HepG2 (cell line): ENCODE measurements around the gene ITGB8. TPM values are rescaled to one million over a fixed set of nuclear protein-coding genes. Genes with fewer than 3 reads are reported as not detected.

Experiments used
- ATAC-seq: fragments of 200-7000 bp; cut with Tn5 transposase; 3 replicates; pipeline ENCODE4 v1.9.1; 2020; ENCODE audit warnings: mild to moderate bottlenecking, moderate library complexity
- BruUV-seq: library from RNA; stranded (reverse); fragments of 400-500 nt; replicated peaks from 2 replicates; lab custom pipeline; 2021; lab: Mats Ljungman, UMichigan
- CTCF ChIA-PET: fragments of 300-600 bp; formaldehyde crosslinking; extraction: SDS; loops from one replicate; lab custom pipeline; 2021; ENCODE audit warnings: low total read pairs, inconsistent platforms, low intra/inter-chr PET ratio; lab: Yijun Ruan, JAX
- POLR2A ChIA-PET: fragments of 350-600 bp; sonication (Branson Sonifier 250); formaldehyde crosslinking; loops from one replicate; lab custom pipeline; 2020; ENCODE audit warnings: antibody characterized with exemption, inconsistent platforms; lab: Yijun Ruan, JAX
- DNase-seq: peaks from one replicate; pipeline ENCODE4 v3.0.0-alpha.2; 2015; ENCODE audit warnings: low spot score
- FAIRE-seq: peaks from 3 replicates; lab custom pipeline; 2011; peaks lifted over from hg19 to GRCh38; lab: Jason Lieb, UNC
- H2AFZ ChIP-seq: one replicate; pipeline ENCODE4 v1.6.1; 2011; ENCODE audit warnings: low read length, inconsistent platforms
- H3K27ac ChIP-seq: fragments of 300-600 bp; 3 replicates; pipeline ENCODE4 v1.8.0; 2011; ENCODE audit warnings: mixed run types, mild to moderate bottlenecking, mixed read lengths, low read length, inconsistent platforms; ENCODE audit not compliant: insufficient read depth; ENCODE audit errors: extremely low read length
- H3K27me3 ChIP-seq, 2 experiments: fragments of 200-600 bp in 1 of 2; 2 replicates in 1 of 2; 3 replicates in 1 of 2; pipeline versions ENCODE4 v1.6.0 to v1.8.0; 2011; ENCODE audit warnings: low read length in 2 of 2, mild to moderate bottlenecking in 2 of 2, moderate library complexity in 2 of 2, inconsistent platforms in 1 of 2; ENCODE audit not compliant: insufficient read depth in 2 of 2, control insufficient read depth in 1 of 2
- H3K36me3 ChIP-seq, 2 experiments: fragments of 200-600 bp in 1 of 2; replicated peaks in 1 of 2; 2 replicates in 1 of 2; 3 replicates in 1 of 2; pipeline versions ENCODE4 v1.5.1 to v1.8.0; 2011; ENCODE audit warnings: low read length in 2 of 2, inconsistent platforms in 1 of 2; ENCODE audit not compliant: insufficient read depth in 2 of 2, control insufficient read depth in 1 of 2
- H3K4me1 ChIP-seq: 2 replicates; pipeline ENCODE4 v1.5.1; 2012; ENCODE audit warnings: low read length, inconsistent platforms; ENCODE audit not compliant: insufficient read depth
- H3K4me2 ChIP-seq: 2 replicates; pipeline ENCODE4 v1.6.0; 2011; ENCODE audit warnings: low read depth, low read length, inconsistent platforms
- H3K4me3 ChIP-seq, 3 experiments: fragments of 200-600 bp in 1 of 3; sonication (generic), shearing (Covaris generic) in 1 of 3; replicated peaks in 1 of 3; 2 replicates each; pipeline ENCODE4 v1.5.1; 2011 to 2016; ENCODE audit warnings: low read length in 3 of 3, inconsistent platforms in 2 of 3, low read depth in 2 of 3, mild to moderate bottlenecking in 2 of 3, control low read depth in 1 of 3, mixed read lengths in 1 of 3; ENCODE audit not compliant: insufficient read depth in 1 of 3
- H3K79me2 ChIP-seq: one replicate; pipeline ENCODE4 v1.6.1; 2011; ENCODE audit warnings: low read length, inconsistent platforms; ENCODE audit not compliant: insufficient read depth
- H3K9ac ChIP-seq: 2 replicates; pipeline ENCODE4 v1.6.0; 2011; ENCODE audit warnings: mild to moderate bottlenecking, low read depth, low read length, inconsistent platforms; ENCODE audit not compliant: insufficient read depth
- H3K9me3 ChIP-seq: 2 replicates; pipeline ENCODE4 v1.5.1; 2012; ENCODE audit warnings: mild to moderate bottlenecking, low read length
- H4K20me1 ChIP-seq: 2 replicates; pipeline ENCODE4 v1.6.0; 2011; ENCODE audit warnings: inconsistent platforms, mild to moderate bottlenecking, low read length, moderate library complexity; ENCODE audit not compliant: insufficient read depth
- AKAP8 ChIP-seq: sonication (generic); formaldehyde crosslinking; IDR thresholded peaks from 2 replicates; pipeline ENCODE4 v1.5.1; 2020; ENCODE audit warnings: mild to moderate bottlenecking, missing genetic modification reagents
- CBX1 ChIP-seq: IDR thresholded peaks from one replicate; pipeline ENCODE4 v1.6.1; 2016; ENCODE audit warnings: antibody characterized with exemption, low read depth
- CENPT ChIP-seq: sonication (generic); formaldehyde crosslinking; IDR thresholded peaks from 2 replicates; pipeline ENCODE4 v1.8.0; 2022; ENCODE audit warnings: low read depth, mild to moderate bottlenecking, moderate library complexity, missing genetic modification reagents
- HOXA9 ChIP-seq: sonication (generic); formaldehyde crosslinking; IDR thresholded peaks from 2 replicates; pipeline ENCODE4 v1.8.1; 2022; ENCODE audit warnings: missing genetic modification reagents, mild to moderate bottlenecking, moderate library complexity, borderline replicate concordance
- NFRKB ChIP-seq: fragments of 450-650 bp; IDR thresholded peaks from 2 replicates; pipeline ENCODE4 v1.6.1; 2017
- NFYC ChIP-seq: IDR thresholded peaks from 2 replicates; pipeline ENCODE4 v1.6.1; 2016; ENCODE audit warnings: missing genetic modification reagents, missing compliant biosample characterization
- RFX5 ChIP-seq: IDR thresholded peaks from 2 replicates; pipeline ENCODE4 v1.6.1; 2011; ENCODE audit warnings: low read depth, low read length, improper control_type of control experiment
- RXRB ChIP-seq: IDR thresholded peaks from 2 replicates; pipeline ENCODE4 v1.6.1; 2016; ENCODE audit warnings: borderline replicate concordance, missing genetic modification reagents, missing compliant biosample characterization
- SAP130 ChIP-seq: IDR thresholded peaks from 2 replicates; pipeline ENCODE4 v1.6.1; 2016; ENCODE audit warnings: low read depth
- SKI ChIP-seq: fragments of 450-650 bp; IDR thresholded peaks from one replicate; pipeline ENCODE4 v1.6.1; 2018; ENCODE audit warnings: mild to moderate bottlenecking; ENCODE audit not compliant: partially characterized antibody
- SRSF1 ChIP-seq: fragments of 200-400 bp; formaldehyde crosslinking; optimal IDR thresholded peaks from 2 replicates; pipeline ENCODE3; 2017; ENCODE audit warnings: mild to moderate bottlenecking, low read depth, low read length, moderate library complexity
- TFE3 ChIP-seq: IDR thresholded peaks from 2 replicates; pipeline ENCODE4 v1.6.1; 2016
- ZBTB37 ChIP-seq: sonication (generic); formaldehyde crosslinking; IDR thresholded peaks from 2 replicates; pipeline ENCODE4 v1.4.0; 2020; ENCODE audit warnings: mild to moderate bottlenecking, missing genetic modification reagents
- ZNF234 ChIP-seq: sonication (generic); formaldehyde crosslinking; conservative IDR thresholded peaks from 2 replicates; pipeline ENCODE4 v1.5.1; 2020; ENCODE audit warnings: mild to moderate bottlenecking, missing genetic modification reagents
- ZNF282 ChIP-seq: fragments of 450-650 bp; IDR thresholded peaks from 2 replicates; pipeline ENCODE4 v1.6.1; 2018; ENCODE audit not compliant: partially characterized antibody
- ZNF296 ChIP-seq: sonication (generic); formaldehyde crosslinking; conservative IDR thresholded peaks from 2 replicates; pipeline ENCODE4 v1.5.0; 2020; ENCODE audit warnings: mild to moderate bottlenecking, missing genetic modification reagents
- ZNF430 ChIP-seq: sonication (generic); formaldehyde crosslinking; IDR thresholded peaks from 2 replicates; pipeline ENCODE4 v1.9.0; 2021; ENCODE audit warnings: mild to moderate bottlenecking, missing genetic modification reagents
- ZNF552 ChIP-seq: sonication (generic); formaldehyde crosslinking; IDR thresholded peaks from 2 replicates; pipeline ENCODE4 v1.9.0; 2022; ENCODE audit warnings: missing genetic modification reagents, mild to moderate bottlenecking, borderline replicate concordance
- ZNF572 ChIP-seq: sonication (generic); formaldehyde crosslinking; IDR thresholded peaks from 2 replicates; pipeline ENCODE4 v1.5.1; 2020; ENCODE audit warnings: mild to moderate bottlenecking, missing genetic modification reagents
- ZNF713 ChIP-seq: sonication (generic); formaldehyde crosslinking; IDR thresholded peaks from 2 replicates; pipeline ENCODE4 v1.4.0; 2020; ENCODE audit warnings: mild to moderate bottlenecking, missing genetic modification reagents
- ZNF737 ChIP-seq: sonication (generic); formaldehyde crosslinking; IDR thresholded peaks from 2 replicates; pipeline ENCODE4 v1.5.0; 2020; ENCODE audit warnings: missing genetic modification reagents, mild to moderate bottlenecking, borderline replicate concordance
- WGBS: methylation state at CpG from one replicate; pipeline ENCODE4 v1.1.6; 2017; ENCODE audit warnings: low lambda C conversion rate; 5-methylcytosine and 5-hydroxymethylcytosine counted together
- in situ Hi-C: cut with HindIII; loops from 2 replicates; pipeline ENCODE4 v1.10.0; 2017; ENCODE audit warnings: low pct_unique_long_range_greater_than_20kb; ENCODE audit not compliant: extremely low pct_ligation_motif_present
- intact Hi-C: fragments of 100-400 bp; cut with micrococcal nuclease; formaldehyde crosslinking; loops from one replicate; pipeline ENCODE4 v1.10.0; 2022; ENCODE audit not compliant: unreplicated experiment
- polyA plus RNA-seq, 8 experiments: library from polyadenylated mRNA; depleted of rRNA in 3 of 8; stranded (reverse) in 7 of 8; unstranded in 1 of 8; fragments of >200 nt; fragmentation: Illumina TruSeq in 4 of 8; extraction: Trizol in 4 of 8; gene quantifications; 2 replicates each; pipeline versions ENCODE4 v1.2.1 to v1.2.3, GENCODE V29; 2011 to 2016; ENCODE audit warnings: low read depth in 4 of 8, missing spikeins in 1 of 8, mixed read lengths in 1 of 8; ENCODE audit not compliant: insufficient read depth in 1 of 8
- total RNA-seq, 5 experiments: library from RNA; depleted of rRNA; stranded (reverse); fragments of >200 nt; fragmentation: Illumina TruSeq; extraction: Trizol; gene quantifications; 2 replicates each; pipeline ENCODE4 v1.2.3, GENCODE V29; 2016; ENCODE audit warnings: low read depth in 1 of 5
- TF ChIP-seq, protein P1 (sequence below): sonication (generic); formaldehyde crosslinking; IDR thresholded peaks from 2 replicates; pipeline ENCODE4 v1.5.1; 2020; ENCODE audit warnings: missing genetic modification reagents, mild to moderate bottlenecking, borderline replicate concordance

Gene ITGB8
- total and polyA plus RNA-seq, 2 of the 13 experiments (the other 11 are each of a cell fraction or from before 2014, with no cell fraction given) = 0.01 TPM; not detected in 1

- TF ChIP-seq, protein P1, sequence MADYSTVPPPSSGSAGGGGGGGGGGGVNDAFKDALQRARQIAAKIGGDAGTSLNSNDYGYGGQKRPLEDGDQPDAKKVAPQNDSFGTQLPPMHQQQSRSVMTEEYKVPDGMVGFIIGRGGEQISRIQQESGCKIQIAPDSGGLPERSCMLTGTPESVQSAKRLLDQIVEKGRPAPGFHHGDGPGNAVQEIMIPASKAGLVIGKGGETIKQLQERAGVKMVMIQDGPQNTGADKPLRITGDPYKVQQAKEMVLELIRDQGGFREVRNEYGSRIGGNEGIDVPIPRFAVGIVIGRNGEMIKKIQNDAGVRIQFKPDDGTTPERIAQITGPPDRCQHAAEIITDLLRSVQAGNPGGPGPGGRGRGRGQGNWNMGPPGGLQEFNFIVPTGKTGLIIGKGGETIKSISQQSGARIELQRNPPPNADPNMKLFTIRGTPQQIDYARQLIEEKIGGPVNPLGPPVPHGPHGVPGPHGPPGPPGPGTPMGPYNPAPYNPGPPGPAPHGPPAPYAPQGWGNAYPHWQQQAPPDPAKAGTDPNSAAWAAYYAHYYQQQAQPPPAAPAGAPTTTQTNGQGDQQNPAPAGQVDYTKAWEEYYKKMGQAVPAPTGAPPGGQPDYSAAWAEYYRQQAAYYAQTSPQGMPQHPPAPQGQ (CRISPR knock-in tag) = no peak
- no peak for TF ChIP-seq RFX5
- no peak for TF ChIP-seq AKAP8 (CRISPR knock-in tag)
- TF ChIP-seq, all 625 proteins: peak for 0
Observed at GRCh38 chr7:20311743-20312042, 19.0 kb upstream of the ITGB8 start (continued).

DNA sequence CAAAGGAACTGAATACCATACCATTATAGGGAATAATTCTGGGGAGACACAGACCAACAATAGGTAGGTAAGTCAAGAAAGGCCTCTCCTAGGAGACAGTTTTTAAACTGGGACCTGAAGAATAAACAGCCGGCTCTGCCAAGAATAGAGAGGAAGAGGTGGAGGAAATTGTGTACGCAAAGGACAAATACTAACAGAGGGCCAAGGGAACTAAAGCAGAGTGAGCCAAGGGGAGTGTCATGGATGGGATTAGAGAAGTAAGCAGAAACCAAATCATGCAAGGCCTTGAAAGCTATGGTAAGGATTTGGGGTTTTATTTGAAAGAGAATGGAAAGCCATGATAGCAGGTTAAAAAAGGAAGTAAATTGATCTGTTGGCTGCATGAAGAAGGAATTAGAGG, 18.1 kb upstream of the ITGB8 start:
- ChIA-PET POLR2A (no interaction called here), CTCF (interaction anchor here (1.1 to 1.9 kb wide), 3 partner anchors 154 to 564 kb away, joined by 3 to 8 read pairs (median 7); no protein-coding TSS in a partner anchor)
- no TSS peak for BruUV-seq
- Histone ChIP-seq H4K20me1 (no peaks in the 10 kb centered on the region), H3K79me2 (no peaks in the 10 kb centered on the region), H3K27me3 (no peaks in the 10 kb centered on the region), H3K4me2 (no peak overlapping the region), H3K9me3 (no peaks in the 10 kb centered on the region), H3K9ac (no peak overlapping the region), H2AFZ (no peak overlapping the region), H3K4me1 (no peaks in the 10 kb centered on the region), H3K4me3 (no peak overlapping the region), H3K27ac (no peak overlapping the region), H3K36me3 (no peaks in the 10 kb centered on the region)
- ATAC-seq (no peak), FAIRE-seq (no peak), DNase-seq (no peak)
- in situ Hi-C loops (loop anchor here (25.0 kb wide), 1 partner anchor 550 kb away; the partner anchor contains the start of gene TMEM196), intact Hi-C loops (no loop called here)
- TF ChIP-seq ZNF737 (CRISPR knock-in tag) (no peak), ZNF572 (no peak), HOXA9 (CRISPR knock-in tag) (no peak), ZNF713 (CRISPR knock-in tag) (no peak), ZNF234 (no peak), ZNF282 (no peak), SKI (no peak), ZBTB37 (CRISPR knock-in tag) (no peak), SRSF1 (no peak), RXRB (CRISPR knock-in tag) (no peak), NFYC (CRISPR knock-in tag) (no peak), ZNF552 (CRISPR knock-in tag) (no peak), SAP130 (CRISPR knock-in tag) (no peak), CENPT (CRISPR knock-in tag) (no peak), TFE3 (CRISPR knock-in tag) (no peak), NFRKB (no peak), ZNF296 (CRISPR knock-in tag) (no peak), ZNF430 (CRISPR knock-in tag) (no peak), CBX1 (no peak)
- 47% methylated on average over 2 of the region's 2 CpGs for WGBS
